GM19025 (cell line): ENCODE results near the gene ABL2.
"Not testable (repeated sequence)": the region's sequence is repeated elsewhere in the genome, so short reads cannot be mapped to it uniquely, and the experiment has no call there.

Experiments
- ATAC-seq: cut with Tn5 transposase; IDR thresholded peaks from one replicate; pipeline ENCODE4 v1.9.1; 2021; ENCODE audit warnings: mild to moderate bottlenecking, low read depth, moderate library complexity; ENCODE audit not compliant: unreplicated experiment

Gene ABL2

DNA sequence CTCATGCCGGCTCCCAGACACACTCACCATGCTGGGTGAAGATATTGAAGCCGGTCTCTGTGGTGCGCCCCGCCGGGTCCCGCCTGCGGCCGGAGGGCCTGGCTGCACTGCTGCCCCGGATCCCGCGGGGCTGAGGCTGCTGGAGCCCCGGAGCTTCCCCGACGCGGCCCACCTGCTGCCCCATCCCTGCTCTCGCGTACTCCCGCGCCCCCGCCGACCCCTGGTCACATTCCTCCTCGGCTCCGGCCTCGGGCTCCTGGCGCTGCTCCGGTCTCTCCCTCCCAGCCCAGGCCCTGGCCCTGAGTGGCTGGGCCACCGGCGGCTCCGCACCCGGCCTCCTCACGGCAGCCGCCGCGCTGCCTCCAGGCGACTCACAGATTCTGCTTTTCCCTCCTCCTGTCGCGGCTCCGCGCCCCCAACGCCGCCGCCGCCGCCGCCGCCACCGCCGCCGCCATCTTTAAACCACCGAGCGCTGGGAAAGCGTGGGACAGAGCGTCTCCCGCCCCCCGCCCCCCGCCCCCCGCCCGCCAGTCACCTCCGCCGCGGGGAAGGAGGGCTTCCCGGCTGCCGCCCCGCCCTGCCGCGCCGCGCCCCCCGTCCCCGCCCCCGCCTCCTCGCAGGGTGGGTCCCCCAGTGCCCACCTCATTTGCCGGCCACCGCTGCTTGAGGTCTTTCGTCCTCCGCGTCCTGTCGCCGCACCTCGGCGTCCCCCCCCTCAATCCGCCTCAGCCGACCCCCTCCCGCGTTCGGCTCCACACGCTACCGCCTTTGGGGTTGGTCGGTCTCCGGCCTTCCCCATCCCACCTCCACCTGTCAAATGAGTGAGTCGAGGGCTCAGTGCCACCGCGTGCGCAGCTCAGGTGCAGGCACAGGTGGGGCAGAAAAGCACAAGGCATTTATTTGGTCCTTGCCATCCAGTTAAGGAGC lies at the start of gene ABL2:
Gene ABL2 (minus strand): TSS at position 464 of the 927 bp plus-strand sequence. CDS start 280 bp downstream, at position 184.
- peak; percentile 60 for ATAC-seq

DNA sequence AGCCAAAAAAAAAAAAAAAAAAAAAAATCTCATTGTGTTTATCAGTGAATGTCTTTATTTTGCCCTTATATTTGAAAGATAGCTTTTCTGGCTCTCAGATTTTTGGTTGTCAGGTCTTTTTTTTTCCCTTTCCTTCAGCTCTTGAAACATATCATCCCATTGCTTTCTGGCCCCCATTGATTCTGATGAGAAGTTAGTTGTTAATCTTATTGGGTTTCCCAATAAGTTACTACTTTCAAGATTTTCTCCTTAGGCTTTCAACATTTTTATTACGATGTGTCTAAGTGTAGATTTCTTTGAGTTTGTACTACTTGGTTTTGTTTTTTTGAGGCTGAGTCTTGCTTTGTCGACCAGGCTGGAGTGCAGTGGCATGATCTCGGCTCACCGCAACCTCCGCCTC lies 49.4 kb upstream of the ABL2 start:
- no peak for ATAC-seq

DNA sequence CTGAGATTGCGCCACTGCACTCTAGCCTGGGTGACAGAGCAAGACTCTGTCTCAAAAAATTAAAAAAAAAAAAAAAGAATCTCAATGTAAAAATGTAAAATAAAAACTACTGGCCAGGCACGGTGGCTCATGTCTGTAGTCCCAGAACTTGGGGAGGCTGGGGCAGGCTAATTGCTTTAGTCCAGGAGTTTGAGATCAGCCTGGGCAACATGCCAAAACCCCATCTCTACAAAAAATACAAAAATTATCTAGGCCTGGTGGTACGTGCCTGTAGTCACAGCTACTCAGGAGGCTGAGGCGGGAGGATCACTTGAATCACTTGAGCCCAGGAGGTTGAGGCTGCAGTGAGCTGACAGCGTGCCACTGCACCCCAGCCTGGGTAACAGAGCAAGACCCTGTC lies 44.9 kb upstream of the ABL2 start:
- not testable (repeated sequence) for ATAC-seq

DNA sequence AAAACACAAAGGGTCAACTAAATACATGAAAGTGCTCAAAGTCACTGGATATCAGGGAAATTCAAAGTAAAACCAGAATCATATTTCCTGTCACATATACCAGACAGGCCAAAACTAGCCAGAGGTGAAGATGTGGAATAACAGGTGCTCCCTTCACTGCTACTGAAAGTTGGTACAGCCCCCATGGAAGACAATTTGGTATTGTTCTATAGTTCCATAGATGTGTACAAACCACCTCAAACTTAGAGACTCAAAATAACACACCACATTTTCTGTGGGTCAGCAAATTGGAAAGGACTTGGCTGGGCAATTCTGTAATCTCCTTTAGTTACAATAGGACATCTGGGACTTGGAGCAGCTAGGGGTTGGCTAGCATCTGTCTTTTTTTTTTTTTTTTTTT lies 39.6 kb upstream of the ABL2 start:
- no peak for ATAC-seq

DNA sequence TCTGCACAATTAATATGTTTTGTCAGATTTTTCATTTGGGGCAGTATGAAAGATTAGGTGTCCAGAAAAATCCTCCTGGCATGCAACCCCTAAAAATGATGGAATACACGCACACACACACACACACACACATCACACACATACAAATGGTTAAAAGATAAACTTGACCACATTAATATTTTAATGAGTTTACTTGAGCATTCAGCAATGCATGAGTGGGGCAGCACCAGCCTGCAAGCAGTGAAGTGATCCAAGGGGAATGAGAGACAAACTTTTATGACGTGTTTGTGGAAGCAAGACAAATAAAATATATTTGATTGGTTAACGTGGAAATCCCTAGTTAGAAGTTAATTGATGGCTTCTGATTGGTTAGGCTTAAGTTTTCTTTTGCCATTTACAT lies 35.0 kb upstream of the ABL2 start:
- no peak for ATAC-seq

DNA sequence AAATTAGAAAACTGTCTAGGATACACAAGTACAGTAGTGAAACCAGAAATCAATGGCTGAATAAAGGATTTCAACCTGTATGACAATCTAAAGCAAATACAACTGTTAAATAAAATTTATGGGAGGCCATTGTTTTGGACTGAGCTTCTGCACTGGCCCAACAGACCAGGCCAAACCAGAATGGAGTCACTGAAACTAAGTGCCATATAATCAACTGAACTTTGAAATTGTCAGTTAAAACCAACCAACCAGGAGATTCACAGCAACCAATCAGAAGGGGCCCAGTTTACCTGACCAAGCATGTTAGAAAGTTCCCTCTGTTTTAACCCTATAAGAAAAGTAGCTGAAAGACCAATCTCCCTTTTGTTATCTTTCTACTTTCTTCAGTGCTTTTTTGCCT lies 33.6 kb upstream of the ABL2 start:
- no peak for ATAC-seq

DNA sequence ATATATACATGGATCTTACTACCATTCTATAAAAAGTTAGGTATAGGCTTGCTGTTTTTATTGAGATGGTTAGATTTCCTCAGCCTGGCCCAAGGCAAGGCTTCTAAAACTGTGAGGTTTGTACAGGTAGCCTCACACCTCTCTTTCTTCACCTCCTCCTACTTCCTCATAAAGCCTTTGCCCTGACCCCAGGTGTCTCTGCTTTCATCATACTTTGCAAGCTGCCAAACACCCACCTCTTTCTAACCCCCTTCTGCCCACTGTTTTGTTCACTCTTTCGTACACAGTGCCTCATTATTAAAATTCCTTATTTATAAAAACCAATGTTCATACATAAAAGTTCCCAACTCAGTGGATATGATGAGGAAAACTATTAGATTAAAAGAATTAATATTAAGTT lies 32.7 kb upstream of the ABL2 start:
- no peak for ATAC-seq

DNA sequence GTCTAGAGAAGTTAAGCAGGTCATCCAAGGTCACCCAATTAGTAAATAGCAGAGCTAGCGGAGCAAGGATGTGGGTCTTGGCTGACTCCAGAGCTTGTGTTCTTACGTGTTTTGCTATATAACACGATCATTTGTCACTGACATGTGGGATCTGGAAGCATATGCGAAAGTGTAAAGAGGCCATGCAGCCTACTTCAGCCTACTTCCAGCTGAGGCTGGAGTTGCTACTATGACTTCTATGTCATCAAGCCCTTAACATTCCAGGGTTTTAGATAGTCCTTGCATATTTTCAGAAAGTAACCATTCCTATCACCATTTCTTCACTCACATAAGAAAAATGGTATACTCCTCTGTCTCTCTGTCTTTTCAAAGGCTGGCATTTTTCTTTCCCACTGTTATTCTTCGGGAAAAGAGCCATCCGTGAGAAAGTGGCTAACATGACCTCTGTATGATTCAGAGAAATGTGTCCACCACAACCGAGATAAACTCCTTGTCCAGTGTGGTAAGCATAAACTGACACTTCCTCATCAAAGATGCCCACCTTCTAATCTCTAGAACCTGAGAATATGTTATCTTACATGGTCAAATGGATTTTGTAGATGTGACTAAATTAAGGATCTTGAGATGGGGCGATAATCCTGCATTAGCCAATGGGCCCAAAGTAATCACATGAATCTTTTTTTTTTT lies 24.0 kb upstream of the ABL2 start:
- no peak for ATAC-seq

DNA sequence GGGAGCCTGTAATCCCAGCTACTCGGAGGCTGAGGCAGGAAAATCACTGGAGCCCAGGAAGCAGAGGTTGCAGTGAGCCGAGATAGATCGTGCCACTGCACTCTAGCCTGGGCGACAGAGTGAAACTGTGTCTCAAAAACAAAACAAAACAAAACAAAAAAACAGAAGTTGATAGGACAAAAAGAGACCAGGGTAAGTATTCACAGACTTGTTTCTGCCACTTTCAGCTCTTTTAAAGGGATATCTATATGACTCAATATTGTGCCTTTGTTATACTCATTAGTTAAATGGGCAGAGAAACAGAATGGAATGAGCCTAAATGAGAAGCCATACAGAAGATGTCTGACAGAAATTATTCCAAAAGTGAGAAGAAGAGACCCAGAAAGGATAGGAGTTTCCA lies 23.1 kb upstream of the ABL2 start:
- no peak for ATAC-seq

DNA sequence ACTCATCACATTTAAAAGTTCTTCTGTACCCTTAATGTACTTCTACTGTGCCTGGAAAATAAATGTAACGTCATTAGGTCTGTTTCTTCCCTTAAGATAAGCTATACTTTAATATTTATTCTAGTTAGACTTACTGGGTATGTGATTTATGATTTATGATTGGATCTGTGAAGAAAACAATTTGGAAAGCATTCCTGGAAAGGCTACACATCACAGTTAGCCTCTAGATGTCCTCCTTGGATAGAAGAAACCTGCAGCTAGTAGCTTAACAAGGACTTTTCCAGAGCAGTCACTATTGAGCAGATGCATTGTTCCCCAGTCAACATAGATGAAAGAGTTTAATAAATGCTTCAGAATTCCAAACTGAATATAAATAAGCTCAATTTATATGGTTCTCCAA lies 22.2 kb upstream of the ABL2 start:
- no peak for ATAC-seq

DNA sequence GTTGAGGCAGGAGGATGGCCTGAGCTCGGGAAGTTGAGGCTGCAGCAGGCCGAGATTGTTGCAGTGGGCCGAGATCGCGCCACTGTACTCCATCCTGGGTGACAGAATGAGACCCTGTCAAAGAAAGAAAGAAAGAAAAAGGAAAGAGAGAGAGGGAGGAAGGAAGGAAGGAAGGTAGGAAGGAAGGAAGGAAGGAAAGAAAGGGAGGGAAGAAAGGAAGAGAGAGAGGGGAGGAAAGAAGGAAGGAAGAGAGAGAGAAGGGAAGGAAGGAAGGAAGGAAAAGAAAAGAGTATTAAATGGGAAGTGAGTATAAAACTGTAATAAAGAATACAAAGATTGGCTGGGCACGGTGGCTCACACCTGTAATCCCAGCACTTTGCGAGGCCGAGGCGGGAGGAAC lies 18.4 kb upstream of the ABL2 start:
- ATAC-seq = no peak

DNA sequence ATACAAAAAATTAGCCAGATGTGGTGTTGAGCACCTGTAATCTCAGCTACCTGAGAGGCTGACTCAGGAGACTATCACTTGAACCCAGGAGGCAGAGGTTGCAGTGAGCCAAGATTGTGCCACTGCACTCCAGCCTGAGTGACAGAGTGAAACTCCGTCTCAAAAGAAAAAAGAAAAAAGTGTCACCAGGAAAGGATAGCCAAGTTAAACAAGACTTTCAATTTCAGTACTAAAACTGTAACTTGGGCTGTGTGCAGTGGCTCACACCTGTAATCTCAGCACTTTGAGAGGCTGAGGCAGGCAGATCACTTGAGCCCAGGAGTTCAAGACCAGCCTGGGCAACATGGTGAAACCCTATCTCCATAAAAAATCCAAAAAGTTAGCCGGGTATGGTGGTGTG lies 15.9 kb upstream of the ABL2 start:
- ATAC-seq = not testable (repeated sequence)

DNA sequence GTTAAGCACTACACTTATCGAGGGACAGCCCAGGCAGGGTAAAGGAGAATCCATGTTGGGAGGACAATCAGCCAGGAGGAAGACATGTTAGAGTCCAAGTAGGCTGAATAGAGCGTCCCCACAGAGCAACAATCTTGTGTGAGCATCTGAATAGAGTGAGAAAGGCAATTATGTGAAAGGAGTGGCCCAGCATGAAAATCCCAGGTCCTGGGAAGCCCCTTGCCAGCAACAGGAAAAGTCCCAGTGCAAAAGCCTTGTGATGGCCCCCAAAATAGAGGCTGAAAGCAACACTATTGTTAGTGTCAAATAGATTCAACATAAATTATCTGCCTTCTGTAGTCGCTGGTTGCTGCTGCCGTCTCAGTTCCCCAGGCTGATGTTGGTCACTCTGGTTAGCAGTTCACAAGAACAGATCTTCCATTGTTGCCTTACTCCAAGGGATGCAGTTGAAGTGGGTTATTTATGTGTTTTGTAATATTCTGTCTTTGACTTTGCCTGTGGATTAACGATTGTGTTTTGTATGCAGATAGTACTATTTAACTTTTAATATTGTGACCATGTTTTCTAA lies 12.1 kb upstream of the ABL2 start:
- ATAC-seq = no peak

DNA sequence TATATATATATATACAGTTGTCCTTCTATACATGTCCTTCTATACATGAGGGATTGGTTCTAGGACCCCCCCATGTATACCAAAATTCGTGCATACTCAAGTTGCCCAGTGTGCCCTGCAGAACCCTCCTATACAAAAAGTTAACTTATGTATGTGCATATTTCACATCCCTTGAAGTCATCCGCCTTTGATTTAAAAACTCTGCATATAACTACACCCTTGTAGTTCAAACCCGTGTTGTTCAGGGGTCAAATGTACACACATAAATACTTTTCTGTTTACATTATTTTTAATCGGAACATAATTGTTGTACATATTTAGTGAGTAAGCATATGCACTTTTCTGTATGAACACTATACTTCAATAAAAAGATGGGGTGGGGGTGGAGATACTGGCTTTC lies 7.7 kb upstream of the ABL2 start:
- no peak for ATAC-seq

DNA sequence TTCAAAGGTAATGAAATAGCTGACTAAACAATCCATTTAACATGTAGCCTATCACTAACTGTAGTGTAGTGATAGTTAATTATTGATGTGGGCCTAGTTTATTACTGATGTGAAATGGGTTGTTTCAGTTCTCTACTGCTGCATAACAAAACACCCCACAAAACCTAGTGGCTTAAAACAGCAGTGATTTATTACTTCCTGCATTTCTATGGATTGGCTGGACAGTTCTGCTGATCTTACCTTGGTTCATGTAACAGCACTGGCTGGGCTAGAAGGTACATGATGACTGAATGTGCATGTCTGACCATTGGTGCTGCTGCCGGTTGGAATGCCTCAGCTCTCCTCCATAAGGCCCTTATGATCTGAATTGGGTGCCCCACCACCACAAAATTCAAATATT lies 5.4 kb upstream of the ABL2 start:
- no peak for ATAC-seq

DNA sequence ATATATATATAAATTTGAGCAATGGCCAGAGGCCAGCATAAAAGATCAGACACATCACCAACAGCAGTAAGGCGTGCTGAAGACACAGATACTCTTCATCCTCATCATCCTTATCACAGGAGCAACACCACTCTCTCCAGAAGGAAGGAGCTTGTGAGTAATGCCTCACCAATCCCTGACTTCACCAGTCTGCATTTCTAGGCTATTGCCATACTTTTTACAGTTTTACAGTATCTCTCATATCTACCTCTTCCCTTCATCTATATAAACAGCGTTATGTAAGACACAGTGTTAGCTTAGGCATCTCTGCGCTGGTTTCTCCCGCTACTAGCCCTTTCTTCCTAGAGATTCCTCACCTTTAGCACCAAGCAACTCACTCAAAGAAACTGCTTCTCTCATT lies 2.4 kb upstream of the ABL2 start:
- no peak for ATAC-seq

DNA sequence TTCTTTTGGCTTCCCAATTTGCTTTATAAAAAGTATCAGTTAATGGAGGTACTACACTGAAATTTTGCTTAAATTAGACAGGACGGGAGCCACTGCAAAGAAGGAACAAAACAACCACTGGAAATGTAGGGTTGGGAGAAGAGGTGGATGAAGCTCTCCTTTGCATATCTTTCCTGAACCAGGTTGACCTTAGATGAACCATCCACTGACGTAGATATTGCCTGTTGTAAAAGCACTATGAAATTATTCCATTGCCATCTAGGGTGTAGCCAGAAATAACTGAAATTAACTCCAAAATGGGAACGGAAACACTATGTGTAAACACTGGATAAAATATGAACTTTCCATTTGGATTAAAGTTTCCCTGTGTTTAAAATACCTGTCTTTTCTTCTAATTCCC lies 1.2 kb upstream of the ABL2 start:
- no peak for ATAC-seq

DNA sequence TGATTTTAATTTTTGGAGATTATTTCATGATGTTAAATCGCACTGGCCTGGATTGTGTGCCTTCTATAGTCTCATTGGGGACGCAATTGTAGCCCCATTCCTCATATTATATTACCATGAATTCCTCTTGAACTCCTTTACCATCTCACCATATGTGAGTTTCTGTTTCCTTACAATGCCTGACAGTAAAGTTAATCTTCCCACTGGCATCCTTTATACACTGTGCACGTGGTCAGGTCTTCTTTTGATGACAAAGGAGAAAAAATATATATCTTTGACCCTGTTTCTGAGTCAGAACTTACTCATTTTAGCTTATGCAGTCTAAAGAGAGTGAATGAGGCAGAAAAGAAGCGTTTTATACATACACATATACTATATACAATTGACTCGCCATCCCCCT lies 774 bp upstream of the ABL2 start:
- ATAC-seq = no peak

DNA sequence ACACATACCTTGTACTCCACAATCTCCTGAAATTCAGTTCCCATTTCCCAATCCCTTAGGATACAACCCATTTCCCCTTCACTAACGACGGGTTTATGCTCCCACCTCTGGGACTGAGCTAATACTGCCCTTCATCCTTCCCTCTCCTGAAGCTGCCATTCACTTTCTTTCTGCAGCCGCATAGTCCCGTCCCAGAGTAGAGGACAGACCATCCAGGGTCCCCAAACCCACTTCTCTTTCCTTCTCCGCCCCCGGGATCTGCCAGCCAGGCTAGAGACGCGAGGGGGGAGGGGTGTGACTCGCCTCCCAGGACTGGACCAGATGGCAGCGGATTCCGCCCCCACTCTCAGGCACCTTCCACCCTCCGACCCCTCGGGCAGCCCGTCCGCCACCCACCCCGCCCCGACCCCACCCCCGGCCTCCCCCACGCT lies 679 bp downstream of the ABL2 start:
- peak; percentile 21 for ATAC-seq

DNA sequence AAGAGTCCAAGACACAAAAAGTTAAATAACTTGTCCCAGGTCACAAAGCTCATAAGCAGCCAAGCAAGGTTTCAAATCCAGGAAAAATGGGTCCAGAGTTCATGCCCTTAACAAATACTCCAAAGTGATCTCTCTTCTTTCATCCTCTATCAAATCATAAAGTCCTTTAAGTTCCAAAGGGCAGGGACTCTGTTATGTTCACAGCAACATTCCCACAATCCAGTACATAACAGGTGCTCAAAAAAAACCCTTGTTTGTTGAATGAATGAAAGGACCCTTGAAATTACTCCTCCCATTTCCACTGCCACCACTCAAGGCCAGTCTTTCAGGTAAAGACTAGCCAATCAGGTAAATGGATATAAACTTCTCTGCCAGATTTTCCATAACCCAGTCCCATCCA lies 2.7 kb downstream of the ABL2 start:
- ATAC-seq = no peak

DNA sequence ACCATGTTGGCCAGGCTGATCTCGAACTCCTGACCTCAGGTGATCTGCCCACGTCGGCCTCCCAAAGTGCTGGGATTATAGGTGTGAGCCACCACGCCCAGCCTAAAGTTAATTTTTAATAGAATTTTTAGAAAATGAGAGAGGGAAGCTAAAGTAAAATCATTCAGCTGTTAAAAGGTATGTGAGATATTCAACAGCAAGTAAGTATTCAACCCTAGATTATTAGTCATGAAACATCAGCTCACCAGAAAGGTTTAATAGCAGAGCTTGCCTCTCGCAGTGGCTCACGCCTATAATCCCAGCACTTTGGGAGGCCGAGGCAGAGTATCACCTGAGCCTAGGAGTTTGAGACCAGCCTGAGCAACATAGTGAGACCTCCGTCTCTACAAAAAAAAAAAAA lies 5.0 kb downstream of the ABL2 start:
- ATAC-seq = not testable (repeated sequence)

DNA sequence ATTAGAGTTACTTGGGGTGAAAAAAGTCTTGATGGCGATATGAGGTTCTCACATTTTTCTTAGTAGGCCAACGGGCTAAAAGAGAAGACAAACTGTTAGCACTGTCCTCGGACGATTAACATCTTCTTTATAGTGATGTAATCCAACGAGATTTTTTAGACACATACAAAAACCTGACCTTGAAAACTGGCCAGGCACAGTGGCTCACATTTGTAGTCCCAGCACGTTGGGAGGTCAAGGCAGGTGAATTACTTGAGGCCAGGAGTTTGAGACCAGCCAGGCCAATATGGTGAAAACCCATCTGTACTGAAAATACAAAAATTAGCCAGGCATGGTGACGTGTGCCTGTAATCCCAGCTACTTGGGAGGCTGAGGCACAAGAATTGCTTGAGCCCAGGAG lies 8.4 kb downstream of the ABL2 start:
- ATAC-seq = not testable (repeated sequence)
